ENCODE data around the gene GSAP. TPM values are rescaled to one million over a fixed set of nuclear protein-coding genes. Genes with fewer than 3 reads are reported as not detected.

Gene GSAP
- total RNA-seq, 1 experiment from 2014 or later, result 0.85 TPM

DNA sequence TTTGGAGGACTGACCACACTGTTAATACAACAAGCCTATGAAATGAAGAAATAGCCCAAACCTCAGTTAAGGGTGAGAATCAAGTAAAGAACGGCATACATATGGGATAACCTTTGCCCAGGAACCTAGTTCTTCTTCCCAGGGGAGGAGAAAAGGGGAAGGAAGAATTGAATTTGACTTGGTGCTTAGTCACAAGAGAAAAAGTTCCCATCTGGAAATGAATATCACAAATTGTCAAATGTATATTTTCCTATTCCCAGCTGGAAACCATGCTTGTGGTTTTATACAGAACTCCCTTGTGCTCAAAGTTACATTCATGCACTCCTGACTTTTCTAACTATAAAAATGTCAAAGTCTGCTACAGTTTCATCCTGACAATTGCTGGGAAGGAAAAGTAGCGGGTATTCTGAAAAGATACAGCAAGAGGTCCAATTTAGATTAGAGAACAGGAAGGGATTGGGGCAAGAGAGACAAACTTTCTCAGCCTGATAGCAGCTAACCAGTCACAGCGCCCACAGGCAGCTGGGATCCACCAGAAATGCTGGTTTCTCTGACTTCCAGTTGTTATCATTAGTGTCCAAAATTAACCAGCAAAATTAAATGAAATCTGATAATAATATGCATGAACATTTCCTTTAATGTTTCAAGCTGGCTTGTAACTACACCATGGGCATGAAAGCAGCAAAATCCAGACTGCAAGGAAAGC, 18.6 kb upstream of the GSAP start:
- ATAC-seq (no peak), DNase-seq (ENCODE audit: low read depth, low spot score) (no peak)
- Histone ChIP-seq H3K4me1 (ENCODE audit: control insufficient read depth, insufficient read depth, low read length) (no peaks in the 10 kb centered on the region; the same call in 1 of the 2 replicates), H3K27me3 (ENCODE audit: control insufficient read depth, insufficient read depth, low read length) (no peaks in the 10 kb centered on the region), H3K36me3 (ENCODE audit: control insufficient read depth, insufficient read depth, low read length) (no peaks in the 10 kb centered on the region), H3K27ac (ENCODE audit: low read length) (no peak overlapping the region), H3K4me3 (ENCODE audit: low read depth in 2 of 2, low read length in 2 of 2) (no peak overlapping the region), H3K9me3 (ENCODE audit: control insufficient read depth, insufficient read depth, low read depth, low read length) (no peaks in the 10 kb centered on the region)
- in situ Hi-C loops (cut with HindIII; ENCODE audit: low pct_unique_long_range_greater_than_20kb, low sequenced_read_pairs) (no loop called here), intact Hi-C loops (cut with micrococcal nuclease; ENCODE audit: unreplicated experiment) (no loop called here)
- BruUV-seq (replicated peaks), result no TSS peak
- TF ChIP-seq, protein P1, sequence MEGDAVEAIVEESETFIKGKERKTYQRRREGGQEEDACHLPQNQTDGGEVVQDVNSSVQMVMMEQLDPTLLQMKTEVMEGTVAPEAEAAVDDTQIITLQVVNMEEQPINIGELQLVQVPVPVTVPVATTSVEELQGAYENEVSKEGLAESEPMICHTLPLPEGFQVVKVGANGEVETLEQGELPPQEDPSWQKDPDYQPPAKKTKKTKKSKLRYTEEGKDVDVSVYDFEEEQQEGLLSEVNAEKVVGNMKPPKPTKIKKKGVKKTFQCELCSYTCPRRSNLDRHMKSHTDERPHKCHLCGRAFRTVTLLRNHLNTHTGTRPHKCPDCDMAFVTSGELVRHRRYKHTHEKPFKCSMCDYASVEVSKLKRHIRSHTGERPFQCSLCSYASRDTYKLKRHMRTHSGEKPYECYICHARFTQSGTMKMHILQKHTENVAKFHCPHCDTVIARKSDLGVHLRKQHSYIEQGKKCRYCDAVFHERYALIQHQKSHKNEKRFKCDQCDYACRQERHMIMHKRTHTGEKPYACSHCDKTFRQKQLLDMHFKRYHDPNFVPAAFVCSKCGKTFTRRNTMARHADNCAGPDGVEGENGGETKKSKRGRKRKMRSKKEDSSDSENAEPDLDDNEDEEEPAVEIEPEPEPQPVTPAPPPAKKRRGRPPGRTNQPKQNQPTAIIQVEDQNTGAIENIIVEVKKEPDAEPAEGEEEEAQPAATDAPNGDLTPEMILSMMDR (IDR thresholded peaks at IDR 0.05), result no peak
- CTCF ChIA-PET, result no interaction called here
- POLR2A ChIA-PET, result no interaction called here

DNA sequence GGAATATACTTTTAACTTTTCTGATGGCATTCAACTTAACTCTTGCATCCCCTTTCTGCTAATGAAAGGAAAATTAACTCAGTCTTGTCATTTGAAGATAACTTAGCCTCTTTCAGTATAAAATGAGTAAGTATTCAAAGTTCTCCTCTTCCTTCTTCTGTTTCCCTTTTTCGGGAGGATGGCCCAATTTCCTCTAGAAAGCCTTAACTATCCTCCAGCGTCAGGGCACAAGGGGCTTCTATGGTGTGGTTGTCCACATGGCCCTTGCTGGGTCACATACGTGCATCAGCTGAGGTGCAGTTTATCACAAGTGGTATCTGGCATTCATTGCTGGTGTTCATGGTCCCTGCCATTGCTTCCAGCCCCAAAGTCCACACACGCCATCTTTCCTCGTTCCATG, 17.8 kb upstream of the GSAP start:
- CTCF ChIA-PET, result no interaction called here
- H3K27me3 ChIP-seq (ENCODE audit: control insufficient read depth, insufficient read depth, low read length), result no peaks in the 10 kb centered on the region
- in situ Hi-C loops (cut with HindIII; ENCODE audit: low pct_unique_long_range_greater_than_20kb, low sequenced_read_pairs), result no loop called here
- POLR2A ChIA-PET, result no interaction called here
- no peak overlapping the region for H3K27ac ChIP-seq (ENCODE audit: low read length)
- no TSS peak for BruUV-seq (replicated peaks)
- ATAC-seq (no peak), DNase-seq (ENCODE audit: low read depth, low spot score) (no peak)
- no peaks in the 10 kb centered on the region for H3K4me1 ChIP-seq (ENCODE audit: control insufficient read depth, insufficient read depth, low read length)
- no peak overlapping the region for H3K4me3 ChIP-seq (ENCODE audit: low read depth in 2 of 2, low read length in 2 of 2)
- TF ChIP-seq SIN3A (IDR thresholded peaks at IDR 0.05; ENCODE audit: borderline replicate concordance, insufficient read depth, low read depth, low read length) (no peak), REST (IDR thresholded peaks at IDR 0.05; ENCODE audit: insufficient read depth in 1 of 2, low read depth in 2 of 2, low read length in 1 of 2) (no peak), TCF7L2 (IDR thresholded peaks at IDR 0.05; ENCODE audit: low read depth, low read length) (no peak)
- intact Hi-C loops (cut with micrococcal nuclease; ENCODE audit: unreplicated experiment), result no loop called here
- no peaks in the 10 kb centered on the region for H3K9me3 ChIP-seq (ENCODE audit: control insufficient read depth, insufficient read depth, low read depth, low read length)
- H3K36me3 ChIP-seq (ENCODE audit: control insufficient read depth, insufficient read depth, low read length), result no peaks in the 10 kb centered on the region

GRCh38 chr7:77430927-77431326, 14.8 kb upstream of the GSAP start:
- intact Hi-C loops (cut with micrococcal nuclease; ENCODE audit: unreplicated experiment) (no loop called here), in situ Hi-C loops (cut with HindIII; ENCODE audit: low pct_unique_long_range_greater_than_20kb, low sequenced_read_pairs) (no loop called here)
- ChIA-PET POLR2A (no interaction called here), CTCF (no interaction called here)
- no peak overlapping the region for H3K4me3 ChIP-seq (ENCODE audit: low read depth in 2 of 2, low read length in 2 of 2)
- ATAC-seq (no peak), DNase-seq (ENCODE audit: low read depth, low spot score) (no peak)
- H3K9me3 ChIP-seq (ENCODE audit: control insufficient read depth, insufficient read depth, low read depth, low read length), result no peaks in the 10 kb centered on the region
- H3K36me3 ChIP-seq (ENCODE audit: control insufficient read depth, insufficient read depth, low read length), result no peaks in the 10 kb centered on the region
- no TSS peak for BruUV-seq (replicated peaks)
- H3K27me3 ChIP-seq (ENCODE audit: control insufficient read depth, insufficient read depth, low read length), result no peaks in the 10 kb centered on the region
- H3K4me1 ChIP-seq (ENCODE audit: control insufficient read depth, insufficient read depth, low read length), result no peaks in the 10 kb centered on the region
- no peak overlapping the region for H3K27ac ChIP-seq (ENCODE audit: low read length)
- no peak for TF ChIP-seq POLR2AphosphoS5 (IDR thresholded peaks at IDR 0.05; ENCODE audit: low read depth, low read length)
- no peak for TF ChIP-seq SIN3A (IDR thresholded peaks at IDR 0.05; ENCODE audit: borderline replicate concordance, insufficient read depth, low read depth, low read length)
- no peak for TF ChIP-seq REST (IDR thresholded peaks at IDR 0.05; ENCODE audit: insufficient read depth in 1 of 2, low read depth in 2 of 2, low read length in 1 of 2)
- TF ChIP-seq, protein P1 (IDR thresholded peaks at IDR 0.05), result no peak
- no peak for TF ChIP-seq TCF7L2 (IDR thresholded peaks at IDR 0.05; ENCODE audit: low read depth, low read length)

All from Panc1 (cell line).